K562 (cell line): Measurements from ENCODE around the gene SNX12. TPM values are rescaled to one million over a fixed set of nuclear protein-coding genes. Genes with fewer than 3 reads are reported as not detected.

Experiments used
- CC2D1A ChIP-seq: fragments of 450-650 bp; IDR thresholded peaks from 2 replicates; pipeline ENCODE4 v1.6.1; 2017; ENCODE audit warnings: mild to moderate bottlenecking
- HSF4 ChIP-seq: fragments of 250-450 bp; sonication (Bioruptor Pico); IDR thresholded peaks from 2 replicates; pipeline ENCODE4 v2.1.2; 2022; ENCODE audit warnings: mild to moderate bottlenecking, moderate library complexity, borderline replicate concordance
- KLF16 ChIP-seq: IDR thresholded peaks from 2 replicates; pipeline ENCODE4 v1.6.1; 2016; ENCODE audit warnings: antibody characterized with exemption
- MAZ ChIP-seq, 2 experiments: fragments of 450-650 bp in 1 of 2; sonication (generic) in 1 of 2; formaldehyde crosslinking; IDR thresholded peaks in 1 of 2; conservative IDR thresholded peaks in 1 of 2; 2 replicates each; pipeline versions ENCODE4 v1.4.0 to v1.5.0; 2020; ENCODE audit warnings: mild to moderate bottlenecking in 1 of 2, missing genetic modification reagents in 1 of 2
- RAD21 ChIP-seq, 2 experiments: fragments of 250-450 bp in 1 of 2; fragments of 450-650 bp in 1 of 2; sonication (Bioruptor Pico) in 1 of 2; formaldehyde crosslinking in 1 of 2; IDR thresholded peaks in 1 of 2; conservative IDR thresholded peaks in 1 of 2; 2 replicates each; pipeline versions ENCODE4 v1.4.0 to v1.8.0; 2020 to 2022; ENCODE audit warnings: mild to moderate bottlenecking in 2 of 2, moderate library complexity in 1 of 2
- SMC3 ChIP-seq: conservative IDR thresholded peaks from 2 replicates; pipeline ENCODE4 v1.6.1; 2011; ENCODE audit warnings: low read depth, low read length, improper control_type of control experiment; ENCODE audit not compliant: insufficient read depth
- SPI1 ChIP-seq: IDR thresholded peaks from 2 replicates; pipeline ENCODE4 v1.6.1; 2011; ENCODE audit warnings: low read depth, low read length, control low read depth, borderline replicate concordance
- polyA plus RNA-seq, 8 experiments: library from polyadenylated mRNA; depleted of rRNA in 4 of 8; stranded (reverse) in 5 of 8; unstranded in 3 of 8; fragments of >200 nt; fragmentation: Nextera tagmentation in 2 of 8; fragmentation: Illumina TruSeq in 1 of 8; extraction: Ambion mirVana in 2 of 8; extraction: Trizol in 1 of 8; gene quantifications; 2 replicates each; pipeline versions ENCODE4 v1.2.1 to v1.2.3, GENCODE V29; 2011 to 2014; ENCODE audit warnings: inconsistent platforms in 1 of 8, missing spikeins in 1 of 8
- total RNA-seq, 7 experiments: library from RNA; depleted of rRNA in 6 of 7; stranded (reverse); fragments of >200 nt in 6 of 7; fragmentation: Illumina TruSeq in 2 of 7; extraction: Trizol in 2 of 7; gene quantifications; 2 replicates each; pipeline versions ENCODE4 v1.2.1 to v1.2.3, GENCODE V29; 2011 to 2021; ENCODE audit warnings: low replicate concordance in 1 of 7
- TF ChIP-seq, protein P1 (sequence below), 2 experiments: IDR thresholded peaks in 1 of 2; conservative IDR thresholded peaks in 1 of 2; 2 replicates each; pipeline ENCODE4 v1.6.1; 2016; ENCODE audit warnings: low read depth in 2 of 2, mild to moderate bottlenecking in 1 of 2, missing compliant biosample characterization in 1 of 2, missing genetic modification characterization in 1 of 2, moderate library complexity in 1 of 2
- TF ChIP-seq, protein P2 (sequence below): IDR thresholded peaks from 2 replicates; pipeline ENCODE4 v1.6.1; 2011; ENCODE audit warnings: borderline replicate concordance, low read depth, mild to moderate bottlenecking, moderate library complexity, low read length; ENCODE audit not compliant: insufficient read depth, poor library complexity, severe bottlenecking
- TF ChIP-seq, protein P3 (sequence below): fragments of 150-350 bp; conservative IDR thresholded peaks from 2 replicates; pipeline ENCODE4 v1.6.1; 2014; ENCODE audit warnings: low read length
- TF ChIP-seq, protein P4 (sequence below): fragments of 200-800 bp; sonication (Bioruptor generic); IDR thresholded peaks from 2 replicates; pipeline ENCODE4 v1.6.1; 2017; ENCODE audit warnings: missing genetic modification characterization, missing compliant biosample characterization
- TF ChIP-seq, protein P5 (sequence below): fragments of 450-650 bp; IDR thresholded peaks from 2 replicates; pipeline ENCODE4 v1.6.1; 2017; ENCODE audit warnings: antibody characterized with exemption, mild to moderate bottlenecking

SNX12 gene
- total and polyA plus RNA-seq, 9 of the 15 experiments (the other 6 are each of a cell fraction or from before 2014, with no cell fraction given): 12.7 to 50.3 (median 37.1) TPM

DNA sequence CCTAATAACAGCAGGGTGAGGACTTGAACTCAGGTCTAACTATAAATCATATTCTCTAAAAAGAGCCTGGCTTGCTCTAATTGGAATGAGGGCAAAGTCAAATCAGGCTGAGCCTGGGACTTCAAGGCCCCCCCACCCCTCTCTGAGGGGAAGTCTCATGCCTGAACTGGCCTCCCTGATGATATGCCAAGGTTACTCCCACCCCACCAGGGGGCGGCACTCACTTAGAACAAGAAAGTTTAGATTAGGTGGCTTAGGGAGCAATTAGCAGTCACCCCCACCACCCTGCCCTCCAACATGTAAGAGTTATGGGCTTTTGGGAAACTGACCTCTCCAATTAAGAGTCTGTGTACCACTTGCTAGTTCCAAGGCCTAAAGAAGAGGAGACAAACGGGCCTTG, 30.2 kb upstream of the SNX12 start (continued):
- TF ChIP-seq, protein P1, sequence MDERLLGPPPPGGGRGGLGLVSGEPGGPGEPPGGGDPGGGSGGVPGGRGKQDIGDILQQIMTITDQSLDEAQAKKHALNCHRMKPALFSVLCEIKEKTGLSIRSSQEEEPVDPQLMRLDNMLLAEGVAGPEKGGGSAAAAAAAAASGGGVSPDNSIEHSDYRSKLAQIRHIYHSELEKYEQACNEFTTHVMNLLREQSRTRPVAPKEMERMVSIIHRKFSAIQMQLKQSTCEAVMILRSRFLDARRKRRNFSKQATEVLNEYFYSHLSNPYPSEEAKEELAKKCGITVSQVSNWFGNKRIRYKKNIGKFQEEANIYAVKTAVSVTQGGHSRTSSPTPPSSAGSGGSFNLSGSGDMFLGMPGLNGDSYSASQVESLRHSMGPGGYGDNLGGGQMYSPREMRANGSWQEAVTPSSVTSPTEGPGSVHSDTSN (CRISPR knock-in tag; IDR thresholded peaks at IDR 0.05; ENCODE audit: low read depth): no peak
- TF ChIP-seq, protein P1 (tag; conservative IDR thresholded peaks at IDR 0.05; ENCODE audit: low read depth): 0 out of 2 replicates have a peak, but pooled peaks have one; percentile 10
- 0 out of 2 replicates have a peak, but pooled peaks have one; percentile 12 for TF ChIP-seq KLF16
- TF ChIP-seq, protein P2, sequence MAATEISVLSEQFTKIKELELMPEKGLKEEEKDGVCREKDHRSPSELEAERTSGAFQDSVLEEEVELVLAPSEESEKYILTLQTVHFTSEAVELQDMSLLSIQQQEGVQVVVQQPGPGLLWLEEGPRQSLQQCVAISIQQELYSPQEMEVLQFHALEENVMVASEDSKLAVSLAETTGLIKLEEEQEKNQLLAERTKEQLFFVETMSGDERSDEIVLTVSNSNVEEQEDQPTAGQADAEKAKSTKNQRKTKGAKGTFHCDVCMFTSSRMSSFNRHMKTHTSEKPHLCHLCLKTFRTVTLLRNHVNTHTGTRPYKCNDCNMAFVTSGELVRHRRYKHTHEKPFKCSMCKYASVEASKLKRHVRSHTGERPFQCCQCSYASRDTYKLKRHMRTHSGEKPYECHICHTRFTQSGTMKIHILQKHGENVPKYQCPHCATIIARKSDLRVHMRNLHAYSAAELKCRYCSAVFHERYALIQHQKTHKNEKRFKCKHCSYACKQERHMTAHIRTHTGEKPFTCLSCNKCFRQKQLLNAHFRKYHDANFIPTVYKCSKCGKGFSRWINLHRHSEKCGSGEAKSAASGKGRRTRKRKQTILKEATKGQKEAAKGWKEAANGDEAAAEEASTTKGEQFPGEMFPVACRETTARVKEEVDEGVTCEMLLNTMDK: peak; percentile 60
- TF ChIP-seq CC2D1A: peak; percentile 43; the same call in 1 of the 2 replicates
- TF ChIP-seq MAZ (CRISPR knock-in tag; conservative IDR thresholded peaks at IDR 0.05 in 1 of 2, IDR thresholded peaks at IDR 0.05 in 1 of 2): peak in 1 of 2 experiments; percentile 55; a peak in 1 of 4 replicates
- TF ChIP-seq, protein P3, sequence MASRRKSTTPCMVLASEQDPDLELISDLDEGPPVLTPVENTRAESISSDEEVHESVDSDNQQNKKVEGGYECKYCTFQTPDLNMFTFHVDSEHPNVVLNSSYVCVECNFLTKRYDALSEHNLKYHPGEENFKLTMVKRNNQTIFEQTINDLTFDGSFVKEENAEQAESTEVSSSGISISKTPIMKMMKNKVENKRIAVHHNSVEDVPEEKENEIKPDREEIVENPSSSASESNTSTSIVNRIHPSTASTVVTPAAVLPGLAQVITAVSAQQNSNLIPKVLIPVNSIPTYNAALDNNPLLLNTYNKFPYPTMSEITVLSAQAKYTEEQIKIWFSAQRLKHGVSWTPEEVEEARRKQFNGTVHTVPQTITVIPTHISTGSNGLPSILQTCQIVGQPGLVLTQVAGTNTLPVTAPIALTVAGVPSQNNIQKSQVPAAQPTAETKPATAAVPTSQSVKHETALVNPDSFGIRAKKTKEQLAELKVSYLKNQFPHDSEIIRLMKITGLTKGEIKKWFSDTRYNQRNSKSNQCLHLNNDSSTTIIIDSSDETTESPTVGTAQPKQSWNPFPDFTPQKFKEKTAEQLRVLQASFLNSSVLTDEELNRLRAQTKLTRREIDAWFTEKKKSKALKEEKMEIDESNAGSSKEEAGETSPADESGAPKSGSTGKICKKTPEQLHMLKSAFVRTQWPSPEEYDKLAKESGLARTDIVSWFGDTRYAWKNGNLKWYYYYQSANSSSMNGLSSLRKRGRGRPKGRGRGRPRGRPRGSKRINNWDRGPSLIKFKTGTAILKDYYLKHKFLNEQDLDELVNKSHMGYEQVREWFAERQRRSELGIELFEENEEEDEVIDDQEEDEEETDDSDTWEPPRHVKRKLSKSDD: no peak
- TF ChIP-seq SPI1: peak; percentile 49; the same call in 1 of the 2 replicates
- peak; percentile 44; the same call in 1 of the 2 replicates for TF ChIP-seq SMC3
- peak; percentile 79 to 89 for TF ChIP-seq RAD21 (CRISPR knock-in tag; conservative IDR thresholded peaks at IDR 0.05 in 1 of 2, IDR thresholded peaks at IDR 0.05 in 1 of 2)
- TF ChIP-seq HSF4 (CRISPR knock-in tag): no peak
- TF ChIP-seq, protein P4, sequence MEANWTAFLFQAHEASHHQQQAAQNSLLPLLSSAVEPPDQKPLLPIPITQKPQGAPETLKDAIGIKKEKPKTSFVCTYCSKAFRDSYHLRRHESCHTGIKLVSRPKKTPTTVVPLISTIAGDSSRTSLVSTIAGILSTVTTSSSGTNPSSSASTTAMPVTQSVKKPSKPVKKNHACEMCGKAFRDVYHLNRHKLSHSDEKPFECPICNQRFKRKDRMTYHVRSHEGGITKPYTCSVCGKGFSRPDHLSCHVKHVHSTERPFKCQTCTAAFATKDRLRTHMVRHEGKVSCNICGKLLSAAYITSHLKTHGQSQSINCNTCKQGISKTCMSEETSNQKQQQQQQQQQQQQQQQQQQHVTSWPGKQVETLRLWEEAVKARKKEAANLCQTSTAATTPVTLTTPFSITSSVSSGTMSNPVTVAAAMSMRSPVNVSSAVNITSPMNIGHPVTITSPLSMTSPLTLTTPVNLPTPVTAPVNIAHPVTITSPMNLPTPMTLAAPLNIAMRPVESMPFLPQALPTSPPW (CRISPR knock-in tag): peak; percentile 73
- TF ChIP-seq, protein P5, sequence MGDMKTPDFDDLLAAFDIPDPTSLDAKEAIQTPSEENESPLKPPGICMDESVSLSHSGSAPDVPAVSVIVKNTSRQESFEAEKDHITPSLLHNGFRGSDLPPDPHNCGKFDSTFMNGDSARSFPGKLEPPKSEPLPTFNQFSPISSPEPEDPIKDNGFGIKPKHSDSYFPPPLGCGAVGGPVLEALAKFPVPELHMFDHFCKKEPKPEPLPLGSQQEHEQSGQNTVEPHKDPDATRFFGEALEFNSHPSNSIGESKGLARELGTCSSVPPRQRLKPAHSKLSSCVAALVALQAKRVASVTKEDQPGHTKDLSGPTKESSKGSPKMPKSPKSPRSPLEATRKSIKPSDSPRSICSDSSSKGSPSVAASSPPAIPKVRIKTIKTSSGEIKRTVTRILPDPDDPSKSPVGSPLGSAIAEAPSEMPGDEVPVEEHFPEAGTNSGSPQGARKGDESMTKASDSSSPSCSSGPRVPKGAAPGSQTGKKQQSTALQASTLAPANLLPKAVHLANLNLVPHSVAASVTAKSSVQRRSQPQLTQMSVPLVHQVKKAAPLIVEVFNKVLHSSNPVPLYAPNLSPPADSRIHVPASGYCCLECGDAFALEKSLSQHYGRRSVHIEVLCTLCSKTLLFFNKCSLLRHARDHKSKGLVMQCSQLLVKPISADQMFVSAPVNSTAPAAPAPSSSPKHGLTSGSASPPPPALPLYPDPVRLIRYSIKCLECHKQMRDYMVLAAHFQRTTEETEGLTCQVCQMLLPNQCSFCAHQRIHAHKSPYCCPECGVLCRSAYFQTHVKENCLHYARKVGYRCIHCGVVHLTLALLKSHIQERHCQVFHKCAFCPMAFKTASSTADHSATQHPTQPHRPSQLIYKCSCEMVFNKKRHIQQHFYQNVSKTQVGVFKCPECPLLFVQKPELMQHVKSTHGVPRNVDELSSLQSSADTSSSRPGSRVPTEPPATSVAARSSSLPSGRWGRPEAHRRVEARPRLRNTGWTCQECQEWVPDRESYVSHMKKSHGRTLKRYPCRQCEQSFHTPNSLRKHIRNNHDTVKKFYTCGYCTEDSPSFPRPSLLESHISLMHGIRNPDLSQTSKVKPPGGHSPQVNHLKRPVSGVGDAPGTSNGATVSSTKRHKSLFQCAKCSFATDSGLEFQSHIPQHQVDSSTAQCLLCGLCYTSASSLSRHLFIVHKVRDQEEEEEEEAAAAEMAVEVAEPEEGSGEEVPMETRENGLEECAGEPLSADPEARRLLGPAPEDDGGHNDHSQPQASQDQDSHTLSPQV: peak; percentile 28; the same call in 1 of the 2 replicates
